Suppressor macrophage treated with lipopolysaccharide for 4 hours (primary cell): Measurements from ENCODE around the gene HMGCR.
A peak's percentile ranks its signal among the peaks of the same experiment; 100 is the strongest.
"Not testable (repeated sequence)": the region's sequence is repeated elsewhere in the genome, so short reads cannot be mapped to it uniquely, and the experiment has no call there.

Experiments
- DNase-seq: peaks from one replicate; pipeline ENCODE4 v3.0.0-alpha.2; 2020

HMGCR gene

DNA sequence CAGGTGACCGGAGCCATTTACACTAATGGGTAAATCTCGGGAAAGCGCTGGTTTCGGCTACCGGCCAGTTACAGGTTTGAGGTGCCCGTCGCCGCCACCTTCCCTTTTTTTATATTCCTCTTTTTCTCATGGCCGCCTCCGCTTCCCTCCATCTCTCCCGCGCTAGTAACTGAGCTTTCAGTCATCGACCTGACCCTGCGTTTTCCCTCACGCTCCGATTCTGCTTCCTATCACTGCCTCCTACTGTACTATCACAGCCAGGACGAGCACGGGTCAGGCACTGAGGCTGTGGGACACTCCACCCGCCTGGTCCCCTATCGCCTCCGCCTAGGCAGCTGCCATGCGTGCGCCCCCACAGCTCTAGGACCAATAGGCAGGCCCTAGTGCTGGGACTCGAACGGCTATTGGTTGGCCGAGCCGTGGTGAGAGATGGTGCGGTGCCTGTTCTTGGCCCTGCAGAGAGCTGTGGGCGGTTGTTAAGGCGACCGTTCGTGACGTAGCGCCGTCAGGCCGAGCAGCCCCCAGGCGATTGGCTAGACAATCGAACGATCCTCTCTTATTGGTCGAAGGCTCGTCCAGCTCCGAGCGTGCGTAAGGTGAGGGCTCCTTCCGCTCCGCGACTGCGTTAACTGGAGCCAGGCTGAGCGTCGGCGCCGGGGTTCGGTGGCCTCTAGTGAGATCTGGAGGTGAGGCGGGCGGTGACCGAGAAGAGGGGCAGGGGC lies at the start of gene HMGCR:
HMGCR (plus strand) TSS at position 606 of the 722 bp plus-strand sequence. CDS start 5,386 bp downstream, outside the sequence.
- peak; percentile 99 for DNase-seq

GRCh38 chr5:75291844-75292243 lies 45.2 kb upstream of the HMGCR start:
- DNase-seq = not testable (repeated sequence)

DNA sequence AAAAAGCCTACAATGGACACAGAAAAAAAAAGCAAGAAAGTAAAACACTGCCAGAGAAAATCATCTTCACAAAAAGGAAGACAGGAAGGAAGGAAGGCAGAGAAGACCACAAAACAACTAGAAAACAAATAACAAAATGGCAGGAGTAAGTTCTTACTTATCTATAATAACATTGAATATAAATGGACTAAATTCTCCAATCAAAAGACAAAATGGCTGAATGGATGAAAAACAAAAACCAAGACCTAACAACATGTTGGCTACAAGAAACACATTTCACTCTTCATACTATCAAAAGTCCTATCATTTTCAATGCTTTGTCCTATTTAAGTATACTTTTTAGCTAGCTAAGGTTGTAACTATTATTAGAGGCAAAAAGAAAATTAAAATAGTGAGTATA lies 36.9 kb upstream of the HMGCR start:
- no peak for DNase-seq

DNA sequence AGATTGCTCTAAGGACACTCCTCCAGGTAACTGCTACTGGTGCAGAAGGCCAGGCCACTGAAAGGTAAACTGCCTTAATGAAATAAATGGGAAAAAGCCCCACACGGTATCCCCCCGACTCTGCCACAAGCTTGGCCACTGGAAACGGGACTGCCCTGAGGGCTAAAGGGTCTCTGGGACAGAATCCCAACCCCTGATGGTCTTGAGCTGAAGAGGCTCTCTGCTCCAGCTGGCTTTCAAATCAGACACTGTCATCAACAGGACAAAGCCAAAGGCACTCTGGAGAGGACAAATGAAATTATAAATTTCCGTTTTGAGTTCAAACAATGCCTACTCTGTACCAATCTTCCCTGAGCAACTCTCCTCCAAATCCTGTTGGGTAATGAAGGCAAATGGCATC lies 33.6 kb upstream of the HMGCR start:
- no peak for DNase-seq

DNA sequence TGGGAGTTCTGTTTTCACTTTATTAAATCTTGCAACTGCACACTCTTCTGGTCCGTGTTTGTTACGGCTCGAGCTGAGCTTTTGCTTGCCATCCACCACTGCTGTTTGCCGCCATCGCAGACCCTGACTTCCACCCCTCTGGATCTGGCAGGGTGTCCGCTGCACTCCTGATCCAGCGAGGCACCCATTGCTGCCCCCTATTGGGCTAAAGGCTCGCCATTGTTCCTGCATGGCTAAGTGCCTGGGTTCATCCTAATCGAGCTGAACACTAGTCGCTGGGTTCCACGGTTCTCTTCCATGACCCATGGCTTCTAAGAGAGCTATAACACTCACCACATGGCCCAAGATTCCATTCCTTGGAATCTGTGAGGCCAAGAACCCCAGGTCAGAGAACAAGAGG lies 32.5 kb upstream of the HMGCR start:
- DNase-seq = not testable (repeated sequence)

- DNase-seq = no peak
Measured at GRCh38 chr5:75306746-75307145, 30.3 kb upstream of the HMGCR start.

DNA sequence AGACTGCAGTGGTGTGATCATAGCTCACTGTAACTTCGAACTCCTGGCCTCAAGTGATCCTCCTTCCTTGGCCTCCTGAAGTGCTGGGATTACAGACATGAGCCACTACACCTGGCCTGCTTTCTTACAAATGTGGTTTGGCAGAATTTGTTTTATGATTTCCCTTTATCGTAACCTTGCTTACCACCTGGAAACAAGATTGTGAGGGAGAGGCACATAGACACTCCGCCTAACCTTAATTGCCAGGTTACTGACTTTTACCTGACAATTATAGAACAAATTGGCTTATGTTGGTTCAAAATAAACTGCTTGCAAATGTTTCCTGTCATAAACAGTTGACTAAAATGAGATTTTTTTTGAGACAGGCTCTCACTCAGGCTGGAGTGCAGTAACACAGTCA lies 26.8 kb upstream of the HMGCR start:
- DNase-seq = no peak

DNA sequence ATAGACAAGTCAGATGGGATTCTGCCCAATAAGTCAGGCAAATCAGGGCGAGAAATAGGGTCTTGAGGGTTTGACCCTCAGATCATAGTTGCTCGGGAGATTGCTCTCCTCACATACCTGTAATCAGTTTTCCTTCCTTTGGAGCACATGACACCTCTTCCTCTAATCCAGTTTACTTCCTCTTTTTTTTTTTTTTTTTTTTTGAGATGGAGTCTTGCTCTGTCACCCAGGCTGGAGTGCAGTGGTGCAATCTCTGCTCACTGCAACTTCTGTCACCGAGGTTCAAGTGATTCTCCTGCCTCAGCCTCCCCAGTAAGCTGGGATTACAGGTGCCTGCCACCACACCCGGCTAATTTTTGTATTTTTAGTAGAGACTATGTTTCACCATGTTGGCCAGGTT lies 17.9 kb upstream of the HMGCR start:
- peak; percentile 42 for DNase-seq

DNA sequence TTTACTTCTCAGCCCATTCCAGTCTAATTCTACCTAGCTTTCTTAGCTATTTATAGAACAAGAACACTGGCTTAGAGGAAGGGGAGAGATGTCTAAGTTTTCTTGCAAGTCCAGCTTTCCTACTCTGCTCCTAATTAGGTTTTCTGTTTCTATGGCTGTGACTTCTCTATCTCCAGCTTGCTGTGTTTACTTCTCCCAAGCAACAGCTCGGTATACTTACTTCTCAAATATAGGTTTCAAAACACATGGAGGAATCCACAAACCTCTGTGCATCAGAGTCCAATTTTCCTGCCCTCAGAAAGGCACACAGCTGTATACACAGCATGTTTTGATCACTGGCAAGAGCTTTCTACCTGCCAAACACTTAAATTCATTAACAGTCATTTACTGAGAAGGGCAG lies 17.4 kb upstream of the HMGCR start:
- DNase-seq = peak; percentile 30

DNA sequence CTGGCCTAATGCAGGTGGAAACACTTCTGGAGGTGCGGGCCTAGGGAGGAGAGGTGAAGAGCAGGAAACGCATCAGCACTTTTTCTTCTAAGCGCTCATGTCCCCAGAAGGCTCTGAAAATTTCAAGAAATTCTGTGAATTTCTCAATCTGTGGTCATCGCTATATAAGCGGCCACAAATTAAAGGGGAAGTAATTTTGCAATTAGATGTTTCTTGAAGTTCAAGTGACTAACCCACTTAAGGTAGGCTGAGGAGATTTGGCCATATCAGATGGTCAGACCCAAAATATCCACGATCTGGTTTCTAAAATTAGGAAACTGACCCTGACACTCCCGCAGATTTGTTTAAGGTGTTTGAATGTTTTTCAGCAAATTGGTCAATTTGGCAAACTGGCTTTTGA lies 16.6 kb upstream of the HMGCR start:
- DNase-seq = peak; percentile 89

DNA sequence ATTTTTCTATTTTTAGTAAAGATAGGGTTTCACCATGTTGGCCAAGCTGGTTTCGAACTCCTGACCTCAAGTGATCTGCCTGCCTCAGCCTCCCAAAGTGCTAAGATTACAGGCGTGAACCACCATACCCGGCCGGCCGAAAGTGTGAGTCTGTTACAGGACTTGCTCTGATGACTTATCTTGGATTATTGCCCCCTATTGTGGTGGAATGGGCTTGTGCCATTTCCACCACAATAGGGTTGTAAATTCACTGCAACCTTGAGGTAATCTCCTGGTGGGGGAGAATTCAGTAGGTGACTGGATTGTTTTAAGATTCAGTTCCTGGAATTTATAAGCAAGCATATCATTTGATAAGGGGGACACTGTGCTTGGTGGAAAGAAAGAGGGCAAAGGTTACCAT lies 15.0 kb upstream of the HMGCR start:
- no peak for DNase-seq

GRCh38 chr5:75324791-75325190 lies 12.2 kb upstream of the HMGCR start:
- DNase-seq = no peak

DNA sequence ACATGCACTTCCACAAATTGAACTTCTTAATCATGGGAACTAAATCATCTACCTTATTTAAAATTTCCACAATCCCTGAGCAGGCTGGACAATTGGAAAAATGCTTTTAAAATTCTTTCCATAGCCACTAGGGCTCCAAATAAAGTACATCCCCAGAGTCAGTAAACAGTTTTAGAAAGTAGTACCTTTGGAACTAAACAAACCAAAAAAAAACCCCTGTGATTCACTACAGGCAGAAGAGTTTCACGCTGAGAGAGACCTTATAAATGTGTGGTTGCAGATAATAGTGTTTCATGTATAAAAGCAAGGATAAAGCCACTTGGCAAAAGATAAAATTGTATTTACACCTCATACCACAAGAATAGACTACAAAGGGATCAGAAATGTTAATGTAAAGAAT lies 11.8 kb upstream of the HMGCR start:
- DNase-seq = no peak

DNA sequence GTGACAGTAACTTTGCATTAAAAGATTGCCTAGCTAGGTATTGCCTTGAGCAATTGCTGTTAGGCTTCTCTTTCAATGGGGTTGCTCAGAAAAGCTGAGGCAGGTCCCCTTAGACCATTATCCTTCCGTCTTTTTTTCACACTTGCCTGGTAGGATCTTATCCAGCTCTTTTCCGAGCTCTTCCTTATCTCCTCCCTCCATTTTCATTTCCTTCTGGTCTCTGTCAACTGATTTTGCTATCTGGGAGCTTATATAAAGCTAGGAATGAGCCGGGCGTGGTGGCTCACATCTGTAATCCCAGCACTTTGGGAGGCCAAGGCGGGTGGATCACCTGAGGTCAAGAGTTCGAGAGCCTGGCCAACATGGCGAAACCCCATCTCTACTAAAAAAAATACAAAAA lies 6.6 kb upstream of the HMGCR start:
- no peak for DNase-seq

GRCh38 chr5:75331095-75332090 lies 5.6 kb upstream of the HMGCR start:
- no peak for DNase-seq

DNA sequence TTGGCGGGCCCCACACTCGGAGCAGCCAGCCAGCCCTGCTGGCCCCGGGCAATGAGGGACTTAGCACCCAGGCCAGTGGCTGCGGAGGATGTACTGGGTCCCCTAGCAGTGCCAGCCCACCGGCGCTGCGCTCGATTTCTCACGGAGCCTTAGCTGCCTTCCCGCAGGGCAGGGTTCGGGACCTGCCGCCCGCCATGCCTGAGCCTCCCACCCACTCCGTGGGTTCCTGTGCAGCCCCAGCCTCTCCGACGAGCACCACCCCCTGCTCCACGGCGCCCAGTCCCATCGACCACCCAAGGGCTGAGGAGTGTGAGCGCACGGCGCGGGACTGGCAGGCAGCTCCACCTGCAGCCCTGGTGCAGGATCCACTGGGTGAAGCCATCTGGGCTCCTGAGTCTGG lies 3.3 kb upstream of the HMGCR start:
- DNase-seq = not testable (repeated sequence)

GRCh38 chr5:75334413-75334812 lies 2.6 kb upstream of the HMGCR start:
- DNase-seq = not testable (repeated sequence)

DNA sequence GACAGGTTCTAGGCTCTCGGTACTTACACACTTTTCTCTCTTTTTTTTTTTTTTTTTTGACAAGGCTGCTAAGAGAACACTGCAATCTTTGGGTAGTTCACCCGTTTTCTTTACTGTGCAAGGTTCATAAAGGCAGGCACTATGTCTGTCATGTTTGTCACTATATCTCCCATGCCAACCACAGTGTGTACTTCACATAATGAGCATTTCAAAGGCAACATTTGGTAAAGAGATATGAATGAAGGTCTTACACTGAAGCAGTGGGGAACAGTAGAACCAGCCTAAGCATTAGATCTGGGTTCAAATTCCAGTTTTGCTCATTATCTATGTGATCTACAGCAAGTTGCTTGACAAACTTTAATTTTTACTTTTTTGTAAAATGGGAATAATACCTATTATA lies 1.5 kb upstream of the HMGCR start:
- no peak for DNase-seq

DNA sequence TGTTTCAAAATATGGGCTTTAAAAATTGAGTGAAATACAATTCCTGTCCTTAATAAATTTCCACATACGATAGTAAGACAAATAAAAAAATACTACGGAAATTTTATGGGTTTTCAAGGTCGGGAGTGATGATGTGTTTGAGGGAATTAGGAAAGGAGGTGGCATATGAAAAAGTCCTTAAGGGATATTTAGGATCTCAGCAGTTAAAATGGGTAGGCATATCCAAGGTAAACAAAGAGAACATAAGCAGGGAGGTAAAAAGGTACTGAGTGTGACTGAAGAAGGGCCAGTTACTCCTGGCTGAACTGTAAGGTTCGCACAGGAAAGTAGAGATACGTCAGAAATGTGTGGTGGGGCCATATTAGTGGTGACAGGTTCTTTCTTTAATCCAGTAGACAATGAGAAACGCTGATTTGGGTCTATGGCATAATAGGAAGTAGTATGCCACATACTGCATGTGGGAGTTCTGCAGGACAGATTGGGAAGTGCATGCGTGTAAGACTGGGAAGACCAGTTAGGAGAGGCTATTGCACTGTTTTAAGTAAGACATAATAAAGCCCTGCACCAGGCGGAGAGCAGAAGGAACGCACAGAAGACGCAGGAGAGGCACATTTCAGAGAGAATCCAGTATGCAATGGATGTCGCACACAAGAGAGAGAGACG lies 937 bp upstream of the HMGCR start:
- DNase-seq = peak; percentile 73

DNA sequence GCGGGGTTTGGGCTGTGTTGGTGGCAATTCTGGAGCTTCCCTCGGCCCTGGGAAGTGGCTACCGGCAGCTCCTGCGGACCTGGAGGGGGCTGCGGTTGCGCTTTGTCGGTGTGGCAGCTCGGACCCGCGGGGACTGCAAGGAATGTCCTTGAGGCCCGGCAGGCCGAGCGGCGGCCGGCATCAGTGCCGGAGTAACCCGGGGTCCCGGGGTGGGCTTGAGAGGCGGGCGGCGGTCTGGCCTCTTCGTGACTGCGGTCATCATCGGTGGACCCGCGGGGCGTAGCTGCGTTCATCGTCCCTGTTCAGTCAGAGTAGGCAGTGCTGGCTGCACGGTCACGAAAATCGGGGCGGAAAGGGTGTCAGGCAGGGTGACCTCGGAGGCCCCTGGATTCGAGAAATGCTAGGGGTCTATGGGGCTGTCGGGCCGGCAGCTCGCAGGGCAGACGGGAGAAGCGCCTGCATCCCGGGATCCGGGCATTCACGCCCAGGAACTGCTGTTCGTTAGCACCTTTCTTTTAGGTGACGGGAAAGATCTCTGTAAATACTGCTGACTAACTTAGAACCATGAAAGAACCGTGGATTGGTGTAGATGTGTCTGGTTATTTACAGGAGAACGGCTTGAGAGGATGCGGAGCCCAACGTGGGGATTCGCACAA lies 474 bp downstream of the HMGCR start:
- no peak for DNase-seq

DNA sequence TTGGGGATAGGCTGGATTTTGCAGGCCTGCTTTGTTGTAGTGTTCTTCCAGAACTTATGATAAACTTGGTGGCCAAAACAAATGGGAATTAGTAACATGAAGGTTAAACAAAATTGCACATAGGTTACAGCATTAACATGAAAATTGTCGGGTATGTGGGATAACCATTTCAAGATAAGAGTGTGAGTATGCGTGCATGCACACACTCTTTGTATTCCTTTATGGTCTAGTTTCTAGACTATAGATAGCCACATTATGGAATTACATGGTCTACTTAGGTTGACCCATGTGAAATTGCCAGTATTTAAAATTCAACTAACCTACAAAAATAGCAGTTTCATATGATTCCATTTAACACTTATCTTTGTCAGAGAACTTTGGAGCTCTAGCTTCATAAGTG lies 1.4 kb downstream of the HMGCR start:
- DNase-seq = no peak

GRCh38 chr5:75340714-75341478 lies 3.9 kb downstream of the HMGCR start:
- no peak for DNase-seq
